Superior temporal gyrus (tissue), 1 donor: ENCODE measurements around the gene FRMD6.
"Not testable (repeated sequence)": the region's sequence is repeated elsewhere in the genome, so short reads cannot be mapped to it uniquely, and the experiment has no call there.

Source experiments
- DNase-seq: peaks from one replicate; pipeline ENCODE4 v3.0.0-alpha.2; 2016; ENCODE audit errors: extremely low spot score

FRMD6 gene

GRCh38 chr14:51630987-51631386, 20.7 kb upstream of the FRMD6 start:
- peak; percentile 70 for DNase-seq

- not testable (repeated sequence) for DNase-seq
Measured at GRCh38 chr14:51633298-51633697, 18.4 kb upstream of the FRMD6 start.

GRCh38 chr14:51636109-51636508, 15.6 kb upstream of the FRMD6 start:
- no peak for DNase-seq

GRCh38 chr14:51638071-51638944, 13.4 kb upstream of the FRMD6 start:
- no peak for DNase-seq

GRCh38 chr14:51639668-51640316, 11.9 kb upstream of the FRMD6 start:
- DNase-seq: no peak

- no peak for DNase-seq
Measured at GRCh38 chr14:51643140-51643539, 8.6 kb upstream of the FRMD6 start.

- DNase-seq: no peak
Measured at GRCh38 chr14:51644217-51644933, 7.3 kb upstream of the FRMD6 start.

GRCh38 chr14:51648296-51648695, 3.4 kb upstream of the FRMD6 start:
- DNase-seq: no peak

GRCh38 chr14:51650716-51651387, 858 bp upstream of the FRMD6 start:
- no peak for DNase-seq

GRCh38 chr14:51652168-51653078, 713 bp downstream of the FRMD6 start:
- no peak for DNase-seq

GRCh38 chr14:51653079-51653774, 1.5 kb downstream of the FRMD6 start:
- peak; percentile 65 for DNase-seq

GRCh38 chr14:51653775-51654532, 2.2 kb downstream of the FRMD6 start:
- no peak for DNase-seq

- DNase-seq: no peak
Measured at GRCh38 chr14:51654533-51654845, 2.8 kb downstream of the FRMD6 start.

GRCh38 chr14:51657762-51658161, 6.1 kb downstream of the FRMD6 start:
- DNase-seq: no peak

- no peak for DNase-seq
Measured at GRCh38 chr14:51658441-51659173, 6.9 kb downstream of the FRMD6 start.

GRCh38 chr14:51660741-51661140, 9.0 kb downstream of the FRMD6 start:
- DNase-seq: no peak

GRCh38 chr14:51661504-51661903, 9.8 kb downstream of the FRMD6 start:
- no peak for DNase-seq

GRCh38 chr14:51663783-51664326, 12.1 kb downstream of the FRMD6 start:
- no peak for DNase-seq

GRCh38 chr14:51666070-51666469, 14.4 kb downstream of the FRMD6 start:
- DNase-seq: no peak
